Stimulated activated naive CD8-positive, alpha-beta T cell treated with anti-CD3 and anti-CD28 coated beads, Interleukin-15, Interleukin-2, amounts not matched to agents 100 ng/mL and 50 ng/mL, for 24 hours (primary cell): ENCODE results near the gene BAX.
"Not testable (repeated sequence)": the region's sequence is repeated elsewhere in the genome, so short reads cannot be mapped to it uniquely, and the experiment has no call there.

Source experiments
- H3K27ac Mint-ChIP-seq: one replicate; pipeline ENCODE4 v1.8.0; 2021; ENCODE audit warnings: mild to moderate bottlenecking, mixed read lengths
- H3K27me3 Mint-ChIP-seq: one replicate; pipeline ENCODE4 v1.8.0; 2021; ENCODE audit warnings: mixed read lengths
- H3K36me3 Mint-ChIP-seq: one replicate; pipeline ENCODE4 v1.8.0; 2021; ENCODE audit warnings: low read depth, mixed read lengths
- H3K4me1 Mint-ChIP-seq: one replicate; pipeline ENCODE4 v1.8.0; 2021; ENCODE audit warnings: low read depth, mixed read lengths
- H3K4me3 Mint-ChIP-seq: one replicate; pipeline ENCODE4 v1.8.0; 2021; ENCODE audit warnings: mild to moderate bottlenecking, mixed read lengths
- H3K9me3 Mint-ChIP-seq: one replicate; pipeline ENCODE4 v1.8.0; 2021; ENCODE audit warnings: mixed read lengths

Gene BAX

GRCh38 chr19:48954595-48955307 lies at the start of gene BAX:
Gene BAX (plus strand): TSS chr19:48954875. CDS start chr19:48954929, 54 bp downstream.
- H3K9me3 Mint-ChIP-seq, result no peaks in the 10 kb centered on the region
- peaks cover 30% of the 10 kb centered on the region for H3K4me1 Mint-ChIP-seq
- H3K36me3 Mint-ChIP-seq, result peaks cover 26% of the 10 kb centered on the region
- peak within 1 kb of the TSS; percentile 92 for H3K27ac Mint-ChIP-seq
- H3K27me3 Mint-ChIP-seq, result no peaks in the 10 kb centered on the region
- peak within 1 kb of the TSS; percentile 85 for H3K4me3 Mint-ChIP-seq

GRCh38 chr19:48905664-48906063 lies 49.0 kb upstream of the BAX start:
- Mint-ChIP-seq H3K9me3 (no peaks in the 10 kb centered on the region), H3K4me1 (peaks cover 18% of the 10 kb centered on the region), H3K4me3 (no peak overlapping the region), H3K27ac (no peak overlapping the region), H3K36me3 (peaks cover 25% of the 10 kb centered on the region), H3K27me3 (no peaks in the 10 kb centered on the region)

- no peak overlapping the region for H3K27ac Mint-ChIP-seq
- no peaks in the 10 kb centered on the region for H3K9me3 Mint-ChIP-seq
- H3K36me3 Mint-ChIP-seq, result peaks cover 31% of the 10 kb centered on the region
- H3K4me3 Mint-ChIP-seq, result no peak overlapping the region
- peaks cover 11% of the 10 kb centered on the region for H3K4me1 Mint-ChIP-seq
- no peaks in the 10 kb centered on the region for H3K27me3 Mint-ChIP-seq
These were observed 48.4 kb upstream of the BAX start for GRCh38 chr19:48906324-48906723.

GRCh38 chr19:48907671-48908070 lies 47.0 kb upstream of the BAX start:
- Mint-ChIP-seq H3K9me3 (no peaks in the 10 kb centered on the region), H3K27ac (no peak overlapping the region), H3K4me3 (no peak overlapping the region), H3K4me1 (peaks cover under 1% of the 10 kb centered on the region), H3K36me3 (peaks cover 41% of the 10 kb centered on the region), H3K27me3 (no peaks in the 10 kb centered on the region)

- H3K4me1 Mint-ChIP-seq, H3K27me3 Mint-ChIP-seq, H3K9me3 Mint-ChIP-seq, H3K4me3 Mint-ChIP-seq, H3K27ac Mint-ChIP-seq: not testable (repeated sequence)
- peaks cover 48% of the 10 kb centered on the region for H3K36me3 Mint-ChIP-seq
These were observed 45.1 kb upstream of the BAX start for GRCh38 chr19:48909424-48910077.

- Mint-ChIP-seq H3K4me1 (no peaks in the 10 kb centered on the region), H3K36me3 (peaks cover 46% of the 10 kb centered on the region), H3K9me3 (no peaks in the 10 kb centered on the region), H3K4me3 (no peak overlapping the region), H3K27ac (no peak overlapping the region), H3K27me3 (no peaks in the 10 kb centered on the region)
These were observed 43.9 kb upstream of the BAX start for GRCh38 chr19:48910803-48911202.

GRCh38 chr19:48913114-48913889 lies 41.4 kb upstream of the BAX start:
- Mint-ChIP-seq H3K27ac (no peak overlapping the region), H3K9me3 (no peaks in the 10 kb centered on the region), H3K4me3 (no peak overlapping the region), H3K4me1 (no peaks in the 10 kb centered on the region), H3K36me3 (peaks cover 47% of the 10 kb centered on the region), H3K27me3 (no peaks in the 10 kb centered on the region)

- no peak overlapping the region for H3K27ac Mint-ChIP-seq
These were observed 40.5 kb upstream of the BAX start for GRCh38 chr19:48914181-48914580.

GRCh38 chr19:48915757-48916156 lies 38.9 kb upstream of the BAX start:
- Mint-ChIP-seq H3K27me3 (no peaks in the 10 kb centered on the region), H3K4me3 (no peak overlapping the region), H3K9me3 (no peaks in the 10 kb centered on the region), H3K27ac (no peak overlapping the region), H3K36me3 (peaks cover 53% of the 10 kb centered on the region), H3K4me1 (no peaks in the 10 kb centered on the region)

More at GRCh38 chr19:48914181-48914580, 40.5 kb upstream of the BAX start:
- Mint-ChIP-seq H3K9me3 (no peaks in the 10 kb centered on the region), H3K4me1 (no peaks in the 10 kb centered on the region), H3K36me3 (peaks cover 54% of the 10 kb centered on the region), H3K27me3 (no peaks in the 10 kb centered on the region), H3K4me3 (no peak overlapping the region)

- no peak overlapping the region for H3K27ac Mint-ChIP-seq
- peaks cover 42% of the 10 kb centered on the region for H3K36me3 Mint-ChIP-seq
These were observed 36.6 kb upstream of the BAX start for GRCh38 chr19:48918071-48918470.

GRCh38 chr19:48918801-48919247 lies 35.9 kb upstream of the BAX start:
- Mint-ChIP-seq H3K36me3 (peaks cover 39% of the 10 kb centered on the region), H3K27ac (peak overlapping the region; percentile 40), H3K4me1 (no peaks in the 10 kb centered on the region), H3K9me3 (no peaks in the 10 kb centered on the region), H3K4me3 (no peak overlapping the region), H3K27me3 (no peaks in the 10 kb centered on the region)

More at GRCh38 chr19:48918071-48918470, 36.6 kb upstream of the BAX start:
- H3K27me3 Mint-ChIP-seq, result no peaks in the 10 kb centered on the region
- H3K4me1 Mint-ChIP-seq, result no peaks in the 10 kb centered on the region
- no peaks in the 10 kb centered on the region for H3K9me3 Mint-ChIP-seq
- H3K4me3 Mint-ChIP-seq, result no peak overlapping the region

- H3K9me3 Mint-ChIP-seq, H3K4me3 Mint-ChIP-seq: not testable (repeated sequence)
These were observed 35.4 kb upstream of the BAX start for GRCh38 chr19:48919271-48919670.

GRCh38 chr19:48920949-48921348 lies 33.7 kb upstream of the BAX start:
- Mint-ChIP-seq H3K27ac (no peak overlapping the region), H3K27me3 (no peaks in the 10 kb centered on the region), H3K4me1 (no peaks in the 10 kb centered on the region), H3K9me3 (no peaks in the 10 kb centered on the region), H3K4me3 (no peak overlapping the region), H3K36me3 (peaks cover 28% of the 10 kb centered on the region)

More at GRCh38 chr19:48919271-48919670, 35.4 kb upstream of the BAX start:
- H3K27me3 Mint-ChIP-seq, H3K27ac Mint-ChIP-seq, H3K4me1 Mint-ChIP-seq: not testable (repeated sequence)
- H3K36me3 Mint-ChIP-seq, result peaks cover 36% of the 10 kb centered on the region

- H3K36me3 Mint-ChIP-seq, result peaks cover 24% of the 10 kb centered on the region
- H3K27ac Mint-ChIP-seq, result no peak overlapping the region
- no peak overlapping the region for H3K4me3 Mint-ChIP-seq
- H3K27me3 Mint-ChIP-seq, result no peaks in the 10 kb centered on the region
- H3K9me3 Mint-ChIP-seq, result no peaks in the 10 kb centered on the region
- peaks cover 2% of the 10 kb centered on the region for H3K4me1 Mint-ChIP-seq
These were observed 32.8 kb upstream of the BAX start for GRCh38 chr19:48921721-48922500.
